HG03469 (cell line): Measurements from ENCODE around the gene TMPRSS3.

Experiments
- ATAC-seq: cut with Tn5 transposase; IDR thresholded peaks from one replicate; pipeline ENCODE4 v1.9.1; 2021; ENCODE audit warnings: mild to moderate bottlenecking, moderate library complexity, moderate number of reproducible peaks; ENCODE audit not compliant: unreplicated experiment

TMPRSS3 gene

GRCh38 chr21:42338729-42339715 lies 56.8 kb downstream of the TMPRSS3 start:
- no peak for ATAC-seq

GRCh38 chr21:42337830-42338728 lies 57.8 kb downstream of the TMPRSS3 start:
- ATAC-seq, result no peak

- ATAC-seq, result no peak
These were observed 58.6 kb downstream of the TMPRSS3 start for GRCh38 chr21:42337276-42337675.

- ATAC-seq, result no peak
These were observed 59.8 kb downstream of the TMPRSS3 start for GRCh38 chr21:42336054-42336453.

GRCh38 chr21:42332557-42333317 lies 63.1 kb downstream of the TMPRSS3 start:
- ATAC-seq, result no peak

GRCh38 chr21:42331660-42332059 lies 64.2 kb downstream of the TMPRSS3 start:
- ATAC-seq, result no peak

- ATAC-seq, result no peak
These were observed 65.2 kb downstream of the TMPRSS3 start for GRCh38 chr21:42330380-42331371.

- no peak for ATAC-seq
These were observed 71.0 kb downstream of the TMPRSS3 start for GRCh38 chr21:42324896-42325295.
